ENCODE measurements around the gene POMGNT1.
A peak's percentile ranks its signal among the peaks of the same experiment; 100 is the strongest.

Gene POMGNT1

GRCh38 chr1:46204406-46204742 is 6.1 kb upstream of the POMGNT1 start:
- TF ChIP-seq CTCF (IDR thresholded peaks at IDR 0.05; ENCODE audit: low read length, missing control alignments), result no peak
- no peak overlapping the region for H3K4me3 ChIP-seq (replicated peaks; ENCODE audit: low read depth, low read length)
- DNase-seq (ENCODE audit: low read depth), result no peak

GRCh38 chr1:46203738-46204405 is 5.6 kb upstream of the POMGNT1 start:
- no peak for TF ChIP-seq CTCF (IDR thresholded peaks at IDR 0.05; ENCODE audit: low read length, missing control alignments)
- H3K4me3 ChIP-seq (replicated peaks; ENCODE audit: low read depth, low read length), result peak overlapping the region; percentile 76
- DNase-seq (ENCODE audit: low read depth), result no peak

GRCh38 chr1:46199233-46199749 is 1.1 kb upstream of the POMGNT1 start:
- peak overlapping the region; percentile 86 for H3K4me3 ChIP-seq (replicated peaks; ENCODE audit: low read depth, low read length)
- DNase-seq (ENCODE audit: low read depth), result no peak
- no peak for TF ChIP-seq CTCF (IDR thresholded peaks at IDR 0.05; ENCODE audit: low read length, missing control alignments)

- no peak for TF ChIP-seq CTCF (IDR thresholded peaks at IDR 0.05; ENCODE audit: low read length, missing control alignments)
- DNase-seq (ENCODE audit: low read depth), result no peak
- H3K4me3 ChIP-seq (replicated peaks; ENCODE audit: low read depth, low read length), result peak overlapping the region; percentile 73
These were observed 672 bp downstream of the POMGNT1 start for GRCh38 chr1:46197560-46197963.

- TF ChIP-seq CTCF (IDR thresholded peaks at IDR 0.05; ENCODE audit: low read length, missing control alignments), result no peak
- H3K4me3 ChIP-seq (replicated peaks; ENCODE audit: low read depth, low read length), result no peak overlapping the region
- no peak for DNase-seq (ENCODE audit: low read depth)
These were observed 1.6 kb downstream of the POMGNT1 start for GRCh38 chr1:46196609-46197008.

DNA sequence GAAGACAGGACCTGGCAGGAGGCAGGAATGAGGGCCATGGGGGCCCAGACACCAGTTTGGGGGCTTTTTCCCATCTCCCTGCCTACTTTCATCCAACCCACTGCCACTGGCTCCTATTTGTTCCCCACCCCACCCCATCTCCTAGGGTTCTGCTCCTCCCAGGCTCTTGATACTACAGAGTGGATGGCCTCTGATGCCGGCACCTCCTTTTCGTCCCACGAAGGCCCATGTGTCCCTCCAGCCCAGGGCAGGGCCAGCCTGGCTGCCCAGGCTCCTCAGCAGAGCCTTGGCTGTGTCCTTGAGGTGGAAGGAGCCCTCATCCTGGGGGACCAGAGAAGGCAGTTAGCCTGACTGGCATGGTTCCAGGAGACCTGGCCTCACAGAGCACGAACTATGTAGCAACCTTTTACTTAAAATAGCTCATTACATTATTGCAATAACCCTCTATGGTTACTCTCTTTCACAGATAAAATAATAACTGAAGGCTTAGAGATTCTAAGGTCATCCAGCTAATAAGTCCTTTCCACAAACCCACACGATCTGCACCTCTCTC is 3.5 kb downstream of the POMGNT1 start:
- DNase-seq (ENCODE audit: low read depth), result no peak
- H3K4me3 ChIP-seq (replicated peaks; ENCODE audit: low read depth, low read length), result no peak overlapping the region
- no peak for TF ChIP-seq CTCF (IDR thresholded peaks at IDR 0.05; ENCODE audit: low read length, missing control alignments)

Data from fibroblast of pulmonary artery (primary cell).